IMR-90 (cell line): ENCODE measurements around the gene AMPD3. TPM values are rescaled to one million over a fixed set of nuclear protein-coding genes. Genes with fewer than 3 reads are reported as not detected.

ENCODE experiments used
- ATAC-seq: fragments of 200-7000 bp; cut with Tn5 transposase; 2 replicates; pipeline ENCODE4 v1.9.1; 2020; ENCODE audit warnings: low read depth, mild to moderate bottlenecking, moderate library complexity
- BruUV-seq: library from RNA; stranded (reverse); fragments of 400-500 nt; replicated peaks from 2 replicates; lab custom pipeline; 2021; lab: Mats Ljungman, UMichigan
- CTCF ChIA-PET: fragments of 300-600 bp; formaldehyde crosslinking; extraction: SDS; loops from one replicate; lab custom pipeline; 2021; ENCODE audit warnings: antibody characterized with exemption; lab: Yijun Ruan, JAX
- POLR2A ChIA-PET: fragments of 300-600 bp; sonication (Branson Sonifier 250); formaldehyde crosslinking; loops from one replicate; lab custom pipeline; 2022; ENCODE audit warnings: antibody characterized with exemption; ENCODE audit not compliant: unreplicated experiment; lab: Charles Lee
- DNase-seq: peaks from one replicate; pipeline ENCODE4 v3.0.0; 2013
- H2AFZ ChIP-seq: replicated peaks from 2 replicates; pipeline ENCODE3; 2013; ENCODE audit warnings: low read length, mild to moderate bottlenecking; ENCODE audit not compliant: poor library complexity
- H2AK5ac ChIP-seq: 2 replicates; pipeline ENCODE4 v1.6.1; 2013; ENCODE audit warnings: low read depth, low read length, inconsistent platforms
- H2AK9ac ChIP-seq: replicated peaks from 2 replicates; pipeline ENCODE3; 2013; ENCODE audit warnings: mild to moderate bottlenecking, low read depth, low read length, moderate library complexity; ENCODE audit not compliant: poor library complexity
- H2BK120ac ChIP-seq: 2 replicates; pipeline ENCODE4 v1.6.1; 2013; ENCODE audit warnings: low read depth, low read length, inconsistent platforms
- H2BK15ac ChIP-seq: 3 replicates; pipeline ENCODE4 v1.6.1; 2013; ENCODE audit warnings: low read depth, low read length, inconsistent platforms
- H2BK20ac ChIP-seq: 2 replicates; pipeline ENCODE4 v1.6.1; 2013; ENCODE audit warnings: low read depth, mild to moderate bottlenecking, inconsistent platforms, low read length, moderate library complexity
- H2BK5ac ChIP-seq: 2 replicates; pipeline ENCODE4 v1.6.1; 2013; ENCODE audit warnings: mild to moderate bottlenecking, low read depth, low read length, inconsistent platforms; ENCODE audit not compliant: poor library complexity, severe bottlenecking
- H3K14ac ChIP-seq: replicated peaks from 2 replicates; pipeline ENCODE4 v1.6.1; 2013; ENCODE audit warnings: low read depth, low read length, inconsistent platforms
- H3K18ac ChIP-seq: 2 replicates; pipeline ENCODE4 v1.6.1; 2013; ENCODE audit warnings: low read depth, low read length, control low read depth
- H3K23ac ChIP-seq: 2 replicates; pipeline ENCODE4 v1.6.1; 2013; ENCODE audit warnings: low read depth, low read length, inconsistent platforms
- H3K27ac ChIP-seq: 2 replicates; pipeline ENCODE4 v1.5.1; 2013; ENCODE audit warnings: mild to moderate bottlenecking, control low read depth, low read length; ENCODE audit not compliant: insufficient read depth
- H3K27me3 ChIP-seq: 2 replicates; pipeline ENCODE4 v1.6.1; 2013; ENCODE audit warnings: low read length; ENCODE audit not compliant: control insufficient read depth, insufficient read depth
- H3K36me3 ChIP-seq: 2 replicates; pipeline ENCODE4 v1.6.1; 2013; ENCODE audit warnings: low read length, mixed read lengths; ENCODE audit not compliant: control insufficient read depth, insufficient read depth
- H3K4ac ChIP-seq: 2 replicates; pipeline ENCODE4 v1.6.1; 2013; ENCODE audit warnings: low read depth, low read length, inconsistent platforms
- H3K4me1 ChIP-seq: 2 replicates; pipeline ENCODE4 v1.6.1; 2013; ENCODE audit warnings: low read length, mixed read lengths; ENCODE audit not compliant: control insufficient read depth, insufficient read depth
- H3K4me2 ChIP-seq: 2 replicates; pipeline ENCODE4 v1.6.1; 2013; ENCODE audit warnings: low read depth, mild to moderate bottlenecking, control low read depth, low read length, moderate library complexity
- H3K4me3 ChIP-seq: 2 replicates; pipeline ENCODE4 v1.5.1; 2013; ENCODE audit warnings: low read depth, mild to moderate bottlenecking, control low read depth, low read length, moderate library complexity; ENCODE audit not compliant: insufficient read depth
- H3K56ac ChIP-seq: 2 replicates; pipeline ENCODE4 v1.6.1; 2013; ENCODE audit warnings: low read length, inconsistent platforms; ENCODE audit not compliant: insufficient read depth; ENCODE audit errors: extremely low read depth
- H3K79me1 ChIP-seq, 2 experiments: 2 replicates each; pipeline ENCODE4 v1.6.1; 2013; ENCODE audit warnings: low read length in 2 of 2, inconsistent platforms in 1 of 2, low read depth in 1 of 2
- H3K9ac ChIP-seq: 2 replicates; pipeline ENCODE4 v1.6.1; 2013; ENCODE audit warnings: low read depth, low read length, control low read depth
- H3K9me1 ChIP-seq: 2 replicates; pipeline ENCODE4 v1.6.1; 2013; ENCODE audit warnings: low read length, inconsistent platforms; ENCODE audit not compliant: insufficient read depth
- H3K9me3 ChIP-seq: 2 replicates; pipeline ENCODE4 v1.6.1; 2013; ENCODE audit warnings: low read length; ENCODE audit not compliant: control insufficient read depth, insufficient read depth
- H4K20me1 ChIP-seq: 2 replicates; pipeline ENCODE4 v1.6.1; 2013; ENCODE audit warnings: low read length, inconsistent platforms; ENCODE audit not compliant: insufficient read depth
- H4K5ac ChIP-seq: 2 replicates; pipeline ENCODE4 v1.6.1; 2013; ENCODE audit warnings: mild to moderate bottlenecking, low read depth, low read length, control low read depth
- H4K8ac ChIP-seq, 2 experiments: 2 replicates each; pipeline ENCODE4 v1.6.1; 2013; ENCODE audit warnings: low read depth in 2 of 2, low read length in 2 of 2, control low read depth in 1 of 2, inconsistent platforms in 1 of 2
- H4K91ac ChIP-seq: 2 replicates; pipeline ENCODE4 v1.6.1; 2013; ENCODE audit warnings: low read depth, low read length, inconsistent platforms; ENCODE audit not compliant: insufficient read depth
- BHLHE40 ChIP-seq: fragments of 150-350 bp; IDR thresholded peaks from 2 replicates; pipeline ENCODE4 v1.6.1; 2016; ENCODE audit warnings: mild to moderate bottlenecking, low read depth, low read length
- FOS ChIP-seq: fragments of 150-350 bp; IDR thresholded peaks from 2 replicates; pipeline ENCODE4 v1.6.1; 2016; ENCODE audit warnings: low read depth, low read length
- MXI1 ChIP-seq: IDR thresholded peaks from 2 replicates; pipeline ENCODE4 v1.6.1; 2012; ENCODE audit warnings: low read depth, mild to moderate bottlenecking, low read length, moderate library complexity, borderline replicate concordance
- NFE2L2 ChIP-seq: fragments of 150-350 bp; IDR thresholded peaks from 2 replicates; pipeline ENCODE4 v1.6.1; 2016; ENCODE audit warnings: low read depth, mild to moderate bottlenecking, low read length
- RFX5 ChIP-seq: IDR thresholded peaks from 2 replicates; pipeline ENCODE4 v1.8.0; 2012; ENCODE audit warnings: low read depth, mild to moderate bottlenecking, low read length, moderate library complexity
- WGBS, 2 experiments: methylation state at CpG; one replicate each; pipeline versions ENCODE4 v1.1.5 to v1.1.7; 2013; ENCODE audit warnings: missing lambda C conversion rate in 2 of 2; ENCODE audit not compliant: insufficient read length in 1 of 2; ENCODE audit errors: extremely low coverage in 2 of 2; 5-methylcytosine and 5-hydroxymethylcytosine counted together
- dilution Hi-C: fragments of 300-500 bp; cut with HindIII; formaldehyde crosslinking; loops from one replicate; pipeline ENCODE4 v1.14.3; 2018; ENCODE audit warnings: low sequenced_read_pairs; ENCODE audit not compliant: unreplicated experiment
- in situ Hi-C: fragments of 300-500 bp; cut with MboI; formaldehyde crosslinking; loops from 3 replicates; pipeline ENCODE4 v1.14.3; 2019; ENCODE audit warnings: low sequenced_read_pairs, inconsistent platforms, mixed read lengths
- intact Hi-C: fragments of 100-400 bp; cut with micrococcal nuclease; formaldehyde crosslinking; loops from 2 replicates; pipeline ENCODE4 v1.10.0; 2022
- polyA plus RNA-seq, 3 experiments: library from polyadenylated mRNA; depleted of rRNA; stranded (reverse); fragments of >200 nt; gene quantifications; 2 replicates each; pipeline ENCODE4 v1.2.3, GENCODE V29; 2012; ENCODE audit warnings: low replicate concordance in 1 of 3
- total RNA-seq: library from RNA; depleted of rRNA; stranded (reverse); fragments of >200 nt; gene quantifications from 2 replicates; pipeline ENCODE4 v1.2.3, GENCODE V29; 2012

AMPD3 gene
- total and polyA plus RNA-seq, 2 of the 4 experiments (the other 2 are of a cell fraction) = 8.6 to 12.1 TPM

- Histone ChIP-seq H3K9me1 (peaks cover 30% of the 10 kb centered on the region), H2AFZ (no peak overlapping the region), H2BK5ac (no peak overlapping the region), H2BK15ac (peak overlapping the region; percentile 54; the same call in 1 of the 3 replicates), H3K4me2 (no peak overlapping the region), H3K9me3 (no peaks in the 10 kb centered on the region), H2AK5ac (peak overlapping the region; percentile 90), H4K5ac (no peak overlapping the region), H3K4me3 (no peak overlapping the region), H4K20me1 (peaks cover 13% of the 10 kb centered on the region), H3K36me3 (peaks cover 37% of the 10 kb centered on the region), H2AK9ac (no peak overlapping the region), H3K4ac (peak overlapping the region; percentile 69), H2BK20ac (peak overlapping the region; percentile 57), H3K9ac (no peak overlapping the region), H4K8ac (no peak overlapping the region; a peak in 2 of 4 replicates), H3K79me1 (peaks cover 22 to 52% of the 10 kb centered on the region in 2 experiments), H3K23ac (peak overlapping the region; percentile 28; the same call in 1 of the 2 replicates), H3K4me1 (peaks cover 22% of the 10 kb centered on the region), H3K27me3 (no peaks in the 10 kb centered on the region), H3K18ac (no peak overlapping the region), H3K27ac (peak overlapping the region; percentile 20; the same call in 1 of the 2 replicates), H2BK120ac (peak overlapping the region; percentile 27; the same call in 1 of the 2 replicates), H3K56ac (no peak overlapping the region), H4K91ac (peak overlapping the region; percentile 67), H3K14ac (peak overlapping the region; percentile 61)
- ChIA-PET POLR2A (no interaction called here), CTCF (no interaction called here)
- ATAC-seq (no peak), DNase-seq (peak; percentile 11)
- dilution Hi-C loops (no loop called here), intact Hi-C loops (no loop called here), in situ Hi-C loops (no loop called here)
- no TSS peak for BruUV-seq
- 43% methylated on average over 2 of the region's 13 CpGs; no CpG with 5 or more reads in 1 of the 2 experiments for WGBS, 2 experiments
- TF ChIP-seq MXI1 (no peak), FOS (no peak), BHLHE40 (no peak), RFX5 (no peak), NFE2L2 (no peak)
These were observed 33.3 kb downstream of the AMPD3 start for GRCh38 chr11:10488121-10488933.
